Head of caudate nucleus (tissue), 42 donors: ENCODE measurements around the gene FIBP.

ENCODE experiments used
- DNase-seq, 42 donors: peaks; one replicate each; pipeline versions ENCODE4 v3.0.0 to v3.0.0-alpha.2; 2020 to 2021; ENCODE audit warnings: mixed read lengths in 7 of 42
- intact Hi-C: fragments of 100-400 bp; cut with DNase I; formaldehyde crosslinking; loops from one replicate; pipeline ENCODE4 v1.15.0; 2022

Gene FIBP

DNA sequence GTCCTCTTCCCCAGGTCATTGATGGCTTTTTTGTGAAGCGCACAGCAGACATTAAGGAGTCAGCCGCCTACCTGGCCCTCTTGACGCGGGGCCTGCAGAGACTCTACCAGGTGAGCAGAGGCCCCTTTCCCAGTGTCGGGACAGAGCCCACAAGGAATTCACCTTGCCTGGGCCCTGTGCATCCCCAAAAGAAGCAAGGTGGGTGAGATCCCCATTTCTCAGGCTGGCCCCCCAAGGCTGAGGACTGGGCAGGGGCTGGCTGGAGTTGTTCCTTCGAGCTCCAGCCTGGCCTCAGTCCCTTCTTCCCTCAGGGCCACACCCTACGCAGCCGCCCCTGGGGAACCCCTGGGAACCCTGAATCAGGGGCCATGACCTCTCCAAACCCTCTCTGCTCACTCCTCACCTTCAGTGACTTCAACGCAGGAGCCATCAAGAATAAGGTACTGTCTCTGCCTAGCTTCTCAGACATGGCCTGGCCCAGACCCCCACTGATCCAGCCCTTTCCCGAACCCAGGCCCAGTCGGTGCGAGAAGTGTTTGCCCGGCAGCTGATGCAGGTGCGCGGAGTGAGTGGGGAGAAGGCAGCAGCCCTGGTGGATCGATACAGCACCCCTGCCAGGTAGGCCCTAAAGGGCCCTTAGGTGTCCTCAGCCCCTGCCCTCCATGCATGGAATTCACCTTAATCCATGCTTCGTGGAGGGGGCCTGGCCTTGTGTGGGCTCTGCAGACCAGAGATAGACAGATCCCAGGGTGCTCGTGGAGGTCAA is 23.4 kb downstream of the FIBP start:
- no peak for DNase-seq
- intact Hi-C loops: loop anchor here (5.0 kb wide), 1 partner anchor 97 kb away; the partner anchor contains the start of gene SART1

DNA sequence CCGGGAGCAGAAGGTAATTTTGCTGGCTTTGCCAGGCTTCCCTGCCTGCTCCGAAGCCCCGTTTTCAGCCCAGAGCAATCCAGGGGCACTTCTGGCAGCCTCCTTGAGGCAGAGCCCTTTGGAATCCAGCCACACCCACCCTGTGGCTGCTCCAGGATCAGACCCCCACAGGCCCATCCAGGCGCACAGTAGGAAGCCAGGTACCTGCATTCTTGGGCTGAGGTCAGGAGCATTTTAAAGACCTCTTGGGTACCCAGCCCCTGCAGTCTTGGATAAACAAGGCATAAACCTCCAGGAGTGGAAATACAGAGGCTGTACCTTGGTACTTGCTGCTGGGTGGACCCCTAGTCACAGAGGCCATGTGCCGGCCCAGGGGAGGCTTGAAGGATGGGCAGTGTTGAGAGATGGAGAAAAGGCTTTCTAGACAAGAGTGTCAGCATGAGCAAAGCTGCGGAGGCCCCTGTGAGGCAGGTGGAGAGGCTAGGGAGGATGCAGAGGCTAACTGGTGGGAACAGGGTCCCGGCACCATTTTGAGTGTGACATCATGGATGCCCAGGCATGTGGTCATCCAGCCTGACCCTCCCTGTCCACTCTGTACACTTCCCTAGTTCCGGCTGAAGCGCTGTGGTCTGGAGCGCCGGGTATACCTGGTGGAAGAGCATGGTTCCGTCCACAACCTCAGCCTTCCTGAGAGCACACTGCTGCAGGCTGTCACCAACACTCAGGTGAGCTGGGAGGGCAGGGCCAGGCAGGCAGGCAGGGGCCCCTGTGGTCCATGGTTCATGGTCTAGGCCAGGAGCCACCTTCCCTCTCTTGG is 24.2 kb downstream of the FIBP start:
- intact Hi-C loops: loop anchor here (5.0 kb wide), 1 partner anchor 98 kb away; the partner anchor contains the start of gene SART1
- no peak for DNase-seq

DNA sequence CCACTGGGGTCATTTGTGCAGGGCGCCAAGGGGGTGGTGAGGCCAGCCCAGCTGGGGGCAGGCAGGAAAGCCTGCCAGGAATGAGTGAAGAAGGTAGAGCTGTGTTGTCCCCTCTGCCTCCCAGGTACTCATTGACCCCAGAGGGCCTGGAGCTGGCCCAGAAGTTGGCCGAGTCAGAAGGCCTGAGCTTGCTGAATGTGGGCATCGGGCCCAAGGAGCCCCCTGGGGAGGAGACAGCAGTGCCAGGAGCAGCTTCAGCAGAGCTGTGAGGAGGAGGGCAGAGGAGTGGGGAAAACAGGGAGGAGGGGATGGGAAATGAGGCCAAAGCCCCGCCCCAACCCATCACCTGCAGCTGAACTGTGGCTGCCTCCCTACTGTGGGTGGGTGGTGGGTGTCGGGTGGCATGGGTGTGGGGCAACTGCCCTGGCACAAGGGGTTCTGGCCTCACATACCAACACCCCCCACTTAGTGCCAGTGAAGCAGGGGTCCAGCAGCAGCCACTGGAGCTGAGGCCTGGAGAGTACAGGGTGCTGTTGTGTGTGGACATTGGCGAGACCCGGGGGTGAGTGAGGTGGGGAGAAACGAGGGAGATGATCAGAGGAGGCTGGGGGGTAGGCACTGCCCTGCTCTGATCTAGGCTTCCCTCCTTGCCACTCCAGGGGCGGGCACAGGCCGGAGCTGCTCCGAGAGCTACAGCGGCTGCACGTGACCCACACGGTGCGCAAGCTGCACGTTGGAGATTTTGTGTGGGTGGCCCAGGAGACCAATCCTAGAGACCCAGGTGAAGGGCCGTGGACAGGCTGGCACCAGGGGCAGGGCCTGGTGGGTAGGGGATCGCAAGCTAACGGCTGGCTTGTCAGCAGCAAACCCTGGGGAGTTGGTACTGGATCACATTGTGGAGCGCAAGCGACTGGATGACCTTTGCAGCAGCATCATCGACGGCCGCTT is 25.1 kb downstream of the FIBP start:
- DNase-seq: no peak
- intact Hi-C loops: loop anchor here (5.0 kb wide), 1 partner anchor 99 kb away; the partner anchor contains the start of gene SART1

DNA sequence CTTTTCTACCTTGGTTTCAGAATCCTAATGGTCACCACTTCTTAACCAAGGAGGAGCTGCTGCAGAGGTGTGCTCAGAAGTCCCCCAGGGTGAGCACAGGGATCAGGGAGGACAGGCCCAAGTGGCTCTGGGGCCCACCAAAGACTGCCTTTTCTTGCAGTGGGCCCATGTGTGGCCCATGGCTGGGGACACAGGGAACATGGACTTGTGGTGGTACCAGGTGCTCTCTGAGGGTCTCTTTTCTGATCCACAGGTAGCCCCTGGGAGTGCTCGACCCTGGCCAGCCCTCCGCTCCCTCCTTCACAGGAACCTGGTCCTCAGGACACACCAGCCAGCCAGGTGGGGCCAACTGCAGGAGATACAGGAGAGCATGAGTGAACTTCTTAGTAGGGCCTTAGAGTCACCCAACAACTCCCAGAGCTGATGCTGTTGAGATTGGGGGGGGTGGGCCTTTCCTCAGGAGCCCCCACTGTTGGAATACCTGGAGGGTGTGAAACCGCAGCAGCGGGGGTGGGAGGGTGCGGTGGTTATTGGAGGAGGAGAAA is 26.0 kb downstream of the FIBP start:
- no peak for DNase-seq
- intact Hi-C loops: loop anchor here (5.0 kb wide), 1 partner anchor 100 kb away; the partner anchor contains the start of gene SART1

DNA sequence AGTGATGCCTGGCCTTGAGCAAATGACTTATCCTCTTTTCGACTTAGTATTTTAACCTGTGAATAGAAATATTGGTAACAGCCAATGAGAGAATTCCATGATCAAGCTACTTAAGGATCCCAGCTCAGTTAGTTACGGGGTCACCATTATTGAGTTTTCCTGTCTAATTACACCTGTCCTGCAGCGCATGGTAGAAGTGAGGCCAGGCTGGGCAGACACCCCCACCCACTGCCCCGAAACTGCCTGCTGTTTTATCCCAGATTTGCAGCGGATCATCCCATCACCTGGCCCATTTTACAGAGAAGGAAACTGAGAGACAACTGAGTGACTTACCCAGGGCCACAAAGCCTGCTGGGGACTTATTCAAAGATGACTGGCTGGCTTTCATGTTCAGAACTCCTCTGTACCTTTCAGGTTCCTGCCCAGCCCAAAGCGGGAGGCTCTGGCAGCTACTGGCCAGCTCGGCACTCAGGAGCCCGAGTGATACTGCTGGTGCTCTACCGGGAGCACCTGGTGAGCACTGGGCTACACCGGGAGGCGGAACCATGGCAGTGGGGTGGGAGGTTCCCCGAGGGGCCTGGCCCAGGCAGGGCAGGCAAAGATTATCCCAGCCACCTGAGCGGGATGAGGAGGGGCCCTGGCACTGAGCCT is 26.6 kb downstream of the FIBP start:
- intact Hi-C loops: loop anchor here (5.0 kb wide), 1 partner anchor 101 kb away; the partner anchor contains the start of gene SART1
- DNase-seq: peak in 1 of 42 donors; percentile 25

DNA sequence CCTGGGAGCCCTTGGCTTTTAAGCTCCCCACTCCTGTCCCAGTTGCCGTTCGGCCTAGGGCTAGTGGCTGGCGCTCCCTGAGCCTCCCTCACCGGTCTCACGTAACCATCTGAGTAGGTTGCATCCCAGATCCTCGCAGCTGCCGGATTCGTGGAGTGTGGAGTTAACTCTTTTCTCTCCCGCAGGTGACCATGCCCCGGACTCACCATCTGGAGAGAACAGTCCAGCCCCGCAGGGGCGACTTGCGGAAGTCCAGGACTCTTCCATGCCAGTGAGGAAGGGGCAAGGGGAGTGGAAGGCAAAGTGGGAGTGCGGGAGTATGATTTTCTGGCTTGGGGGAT is 27.1 kb downstream of the FIBP start:
- intact Hi-C loops: loop anchor here (5.0 kb wide), 1 partner anchor 101 kb away; the partner anchor contains the start of gene SART1
- DNase-seq: peak in 4 of 42 donors; percentile 32 to 44 (median 33)

DNA sequence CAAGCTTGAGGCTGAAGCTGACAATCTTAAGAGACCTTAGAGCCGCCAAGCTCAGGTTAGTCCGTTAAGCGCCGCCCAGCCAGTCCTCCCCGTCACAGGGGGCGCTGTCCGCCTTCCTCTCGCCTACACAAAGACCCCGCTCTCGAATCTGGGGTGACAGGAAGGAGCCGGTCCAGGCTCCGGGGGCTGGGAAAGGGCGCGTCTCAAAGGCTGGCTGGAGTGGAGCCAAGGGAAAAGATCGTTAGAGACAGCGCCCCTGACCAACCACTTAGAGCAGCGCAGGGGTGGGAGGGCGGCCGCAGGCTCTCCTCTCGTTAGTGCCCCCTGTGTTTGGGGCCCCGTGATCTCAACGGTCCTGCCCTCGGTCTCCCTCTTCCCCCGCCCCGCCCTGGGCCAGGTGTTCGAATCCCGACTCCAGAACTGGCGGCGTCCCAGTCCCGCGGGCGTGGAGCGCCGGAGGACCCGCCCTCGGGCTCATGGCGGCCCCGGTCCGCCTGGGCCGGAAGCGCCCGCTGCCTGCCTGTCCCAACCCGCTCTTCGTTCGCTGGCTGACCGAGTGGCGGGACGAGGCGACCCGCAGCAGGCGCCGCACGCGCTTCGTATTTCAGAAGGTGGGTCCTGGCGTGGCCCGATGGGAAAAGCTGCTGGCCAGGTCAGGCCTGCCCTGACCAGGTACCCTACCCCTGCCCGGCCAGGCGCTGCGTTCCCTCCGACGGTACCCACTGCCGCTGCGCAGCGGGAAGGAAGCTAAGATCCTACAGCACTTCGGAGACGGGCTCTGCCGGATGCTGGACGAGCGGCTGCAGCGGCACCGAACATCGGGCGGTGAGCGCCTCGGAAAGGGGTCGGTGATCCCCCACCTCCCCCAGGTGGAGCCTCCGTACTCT is 27.8 kb downstream of the FIBP start, which contains the start of gene MUS81:
Gene MUS81, plus strand, starts transcription at position 156 of the 887 bp plus-strand sequence. Its CDS starts 321 bp downstream, at position 477.
- peak; percentile 90 to 98 (median 95) for DNase-seq
- intact Hi-C loops: loop anchor here (5.0 kb wide), 1 partner anchor 102 kb away; the partner anchor contains the start of gene SART1

DNA sequence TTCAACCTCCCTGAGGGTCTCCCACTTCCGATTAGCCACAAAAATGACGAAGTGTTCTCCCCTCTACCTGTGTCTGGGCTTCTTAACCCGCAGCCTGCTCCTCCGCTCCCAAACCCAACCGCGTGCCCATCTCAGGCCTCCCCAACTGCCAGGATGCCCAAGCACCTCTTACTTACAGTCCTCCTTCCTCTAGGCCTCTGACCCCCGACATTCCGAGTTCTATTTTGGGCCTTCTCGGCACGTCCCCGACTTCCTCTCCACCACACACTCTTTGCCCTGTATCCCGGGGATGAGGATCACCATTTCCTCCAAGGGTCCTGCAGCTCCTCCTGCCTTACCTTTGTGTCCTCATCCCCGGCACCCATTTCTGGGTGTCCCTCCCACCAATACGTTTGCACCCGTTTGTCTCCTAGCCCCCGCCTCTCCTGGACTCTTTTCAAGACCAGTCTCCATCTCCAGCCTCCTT is 28.4 kb downstream of the FIBP start:
- DNase-seq: peak in 18 of 42 donors; percentile 26 to 66 (median 49)
- intact Hi-C loops: loop anchor here (5.0 kb wide), 2 partner anchors 32 to 102 kb away; partner anchors contain the start of genes CCDC85B and SART1

DNA sequence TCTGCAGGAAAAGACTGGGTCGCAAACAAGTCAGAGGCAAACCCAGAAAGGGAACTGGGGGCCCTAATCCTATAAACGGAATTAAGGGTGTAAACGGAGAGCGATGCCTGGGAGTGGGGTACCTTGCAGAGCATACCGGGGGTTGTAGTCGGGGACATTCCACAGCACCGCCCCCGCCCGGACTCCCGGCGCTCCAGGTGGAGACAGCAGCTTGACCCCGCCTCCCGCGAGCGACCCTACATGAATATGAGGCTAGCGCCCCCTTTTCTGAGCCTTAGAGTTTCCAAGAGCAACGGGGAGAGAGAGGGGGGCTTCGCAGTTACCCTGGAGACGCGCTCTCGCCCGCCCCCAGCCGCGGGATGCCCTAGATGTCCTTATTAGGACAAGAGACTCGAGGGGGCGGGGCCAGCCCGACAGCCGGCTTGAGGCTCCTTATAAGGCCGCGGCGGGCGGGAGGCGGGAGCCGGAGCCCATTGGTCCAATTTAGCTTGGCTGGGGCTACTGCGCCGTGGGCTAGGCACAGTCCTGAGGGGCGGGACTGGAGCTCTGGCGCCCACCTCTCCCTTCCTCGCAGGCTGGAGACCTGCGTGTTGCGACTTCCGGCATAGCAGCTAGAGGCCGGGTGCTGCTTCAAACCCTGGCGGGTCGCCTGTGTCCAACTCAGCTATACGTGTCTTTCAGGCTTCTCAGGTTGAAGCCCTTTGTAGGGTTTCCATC is 29.0 kb downstream of the FIBP start:
- intact Hi-C loops: loop anchor here (5.0 kb wide), 1 partner anchor 33 kb away; the partner anchor contains the start of gene CCDC85B
- DNase-seq: peak; percentile 96 to 100 (median 98)

DNA sequence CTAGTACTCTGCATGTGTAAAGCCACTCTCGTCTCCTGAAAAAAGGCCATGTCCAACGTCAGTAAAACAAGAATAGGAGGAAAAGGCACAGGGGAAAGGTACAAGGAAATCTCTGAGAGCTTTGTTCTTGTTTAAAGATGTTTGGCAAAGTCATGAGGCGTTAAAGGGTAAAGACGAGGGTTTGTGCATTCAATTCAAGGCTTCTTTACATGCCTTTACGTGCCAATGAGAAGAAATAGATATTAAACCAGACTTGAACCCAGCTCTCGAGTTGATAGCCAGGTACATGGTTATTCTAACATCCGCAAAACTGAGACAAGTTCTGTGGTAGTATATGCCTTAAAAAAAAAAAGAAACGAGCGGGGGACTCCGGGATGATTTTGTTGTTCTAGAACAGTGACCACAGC is 29.6 kb downstream of the FIBP start:
- intact Hi-C loops: loop anchor here (5.0 kb wide), 1 partner anchor 34 kb away; the partner anchor contains the start of gene CCDC85B
- no peak for DNase-seq

DNA sequence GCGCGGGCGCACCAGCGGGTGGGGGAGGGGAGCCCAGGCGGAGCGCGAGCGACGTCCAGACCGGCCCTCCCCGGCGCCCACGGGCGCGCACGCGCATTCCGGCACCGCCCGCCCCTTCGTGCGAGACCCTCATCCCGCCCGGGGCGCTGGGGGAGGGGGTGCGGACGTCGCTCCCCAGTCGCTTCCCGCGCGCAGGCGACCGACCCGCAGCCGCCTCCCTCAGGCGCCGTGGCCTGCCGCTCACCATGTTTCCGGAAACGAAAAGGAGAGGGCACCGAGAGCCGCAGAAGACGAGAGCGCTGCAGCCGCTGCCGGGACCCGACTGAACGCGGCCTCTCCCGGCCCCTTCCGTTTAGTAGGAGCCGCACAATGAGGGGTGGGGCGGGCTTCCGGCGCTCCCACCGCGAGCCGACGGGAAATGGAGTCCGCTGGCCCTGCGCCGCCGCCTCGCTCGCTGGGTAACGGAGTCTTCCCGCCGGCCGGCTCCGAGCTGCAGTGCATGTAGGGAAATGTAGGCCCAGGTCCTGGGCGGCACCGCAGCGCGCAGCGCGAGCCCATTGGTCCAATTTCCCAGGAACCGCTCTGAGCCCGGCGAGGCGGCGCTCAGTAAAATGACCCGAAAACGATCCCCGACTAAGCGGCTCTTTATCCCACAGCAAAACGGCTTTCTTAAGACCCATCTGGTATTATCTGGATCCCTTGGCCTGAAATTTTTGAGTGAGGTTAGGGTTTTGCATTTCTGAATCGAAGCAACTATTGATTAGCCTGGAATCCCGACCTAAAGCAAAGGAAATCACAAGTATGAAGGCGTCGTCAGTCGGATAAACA is 30.2 kb downstream of the FIBP start, which contains the start of gene CFL1:
Gene CFL1, minus strand, starts transcription at position 328 of the 828 bp plus-strand sequence. Its CDS starts 81 bp downstream, at position 247.
- peak; percentile 96 to 99 (median 98) for DNase-seq
- intact Hi-C loops: loop anchor here (5.0 kb wide), 1 partner anchor 34 kb away; the partner anchor contains the start of gene CCDC85B

DNA sequence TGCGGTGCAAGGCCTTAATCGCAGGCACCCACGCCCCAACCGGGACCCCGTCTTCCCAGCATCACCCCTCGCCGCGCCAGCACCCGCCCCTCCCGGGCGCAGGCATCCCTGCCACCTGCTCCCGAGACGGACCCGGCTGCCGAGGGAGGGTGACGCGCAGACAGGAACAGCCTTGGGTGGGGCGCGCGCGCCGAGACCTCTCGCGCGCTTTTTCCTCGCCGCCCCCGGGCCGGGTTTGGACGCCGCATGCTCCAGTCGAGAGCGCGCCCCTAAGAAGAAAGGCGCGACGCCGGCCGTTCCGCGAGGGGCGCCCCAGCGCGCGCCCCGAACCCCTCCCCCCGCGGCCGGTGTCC is 30.8 kb downstream of the FIBP start:
- intact Hi-C loops: loop anchor here (5.0 kb wide), 1 partner anchor 35 kb away; the partner anchor contains the start of gene CCDC85B
- DNase-seq: peak in 41 of 42 donors; percentile 39 to 86 (median 75)

DNA sequence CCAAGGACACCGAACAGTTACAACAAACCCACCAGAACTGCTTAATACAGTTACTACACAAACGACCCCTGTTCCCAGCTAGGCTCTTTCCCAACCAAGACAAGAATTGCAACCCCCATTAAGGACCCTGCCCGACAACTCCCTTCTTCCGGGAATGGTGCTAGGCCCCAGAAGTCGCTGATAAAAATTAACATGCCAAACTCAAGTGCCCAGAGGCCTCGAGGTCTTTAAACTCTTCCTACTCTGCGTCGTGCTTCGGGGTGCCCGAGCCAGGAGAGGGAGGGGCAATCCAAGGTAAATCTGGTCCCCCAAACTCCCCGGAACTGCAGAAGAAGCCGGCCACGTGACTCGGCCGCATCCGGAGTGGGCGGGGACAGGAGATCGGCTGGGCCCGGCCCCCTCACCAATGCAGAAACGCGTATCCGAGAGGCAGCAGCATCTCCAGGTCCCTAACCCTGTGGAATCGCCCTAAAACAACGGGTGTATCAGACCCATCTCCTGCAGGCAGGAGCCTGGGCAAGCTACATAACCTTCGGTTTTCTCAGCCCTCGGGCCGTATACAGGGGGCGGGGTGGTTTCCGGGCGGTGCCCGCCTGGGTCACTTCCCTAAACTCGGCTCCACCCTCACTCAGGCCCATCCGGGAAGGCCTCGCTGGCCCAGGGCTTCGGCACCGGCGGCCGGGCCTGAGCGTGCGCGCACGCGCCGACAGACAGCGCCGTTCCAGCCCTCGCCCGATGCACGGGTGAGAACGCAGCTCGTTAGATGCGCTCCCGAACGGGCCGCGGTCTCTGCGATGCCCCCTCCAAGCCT is 31.4 kb downstream of the FIBP start:
- peak; percentile 63 to 92 (median 84) for DNase-seq
- intact Hi-C loops: loop anchor here (5.0 kb wide), 1 partner anchor 35 kb away; the partner anchor contains the start of gene CCDC85B
